Measurements from ENCODE around the gene EXOC8. TPM values are rescaled to one million over a fixed set of nuclear protein-coding genes. Genes with fewer than 3 reads are reported as not detected.

Gene EXOC8
- total RNA-seq, 1 experiment from 2014 or later = 11.3 TPM

GRCh38 chr1:231295938-231296337, 41.7 kb downstream of the EXOC8 start (continued):
- no peak for TF ChIP-seq ZNF281 (CRISPR knock-in tag; IDR thresholded peaks at IDR 0.05)
- TF ChIP-seq HMGA2 (CRISPR knock-in tag; IDR thresholded peaks at IDR 0.05) = no peak
- no peak for TF ChIP-seq ATF1 (CRISPR knock-in tag; IDR thresholded peaks at IDR 0.05)

GRCh38 chr1:231286603-231287002, 51.0 kb downstream of the EXOC8 start:
- peaks cover 19% of the 10 kb centered on the region for H3K27me3 Mint-ChIP-seq (ENCODE audit: low read depth)
- no peak for ATAC-seq
- no peak overlapping the region for H3K4me3 Mint-ChIP-seq
- peaks cover 16% of the 10 kb centered on the region for H3K9me3 Mint-ChIP-seq
- POLR2A ChIA-PET = no interaction called here
- CTCF ChIA-PET = no interaction called here
- H3K27ac Mint-ChIP-seq = no peak overlapping the region
- peaks cover 4% of the 10 kb centered on the region; the same call in 1 of the 2 replicates for H3K4me1 Mint-ChIP-seq
- no peak for DNase-seq (ENCODE audit: low spot score)
- H3K36me3 Mint-ChIP-seq = peaks cover 7% of the 10 kb centered on the region; the same call in 1 of the 2 replicates
- TF ChIP-seq ZNF671 (CRISPR knock-in tag; IDR thresholded peaks at IDR 0.05) (no peak), ELF4 (CRISPR knock-in tag; IDR thresholded peaks at IDR 0.05; ENCODE audit: low read depth) (no peak), TP53 (CRISPR knock-in tag; IDR thresholded peaks at IDR 0.05) (no peak), ESRRA (CRISPR knock-in tag; IDR thresholded peaks at IDR 0.05; ENCODE audit: borderline replicate concordance) (no peak), MXD4 (CRISPR knock-in tag; IDR thresholded peaks at IDR 0.05; ENCODE audit: borderline replicate concordance) (no peak), ZNF416 (CRISPR knock-in tag; IDR thresholded peaks at IDR 0.05) (no peak), ZNF423 (CRISPR knock-in tag; IDR thresholded peaks at IDR 0.05) (no peak), CREM (CRISPR knock-in tag; IDR thresholded peaks at IDR 0.05) (no peak), ATF6 (CRISPR knock-in tag; IDR thresholded peaks at IDR 0.05) (no peak), NR3C1 (CRISPR knock-in tag; conservative IDR thresholded peaks at IDR 0.05; ENCODE audit: low read depth) (no peak), ZNF512 (CRISPR knock-in tag; IDR thresholded peaks at IDR 0.05; ENCODE audit: borderline replicate concordance) (no peak), ZNF219 (CRISPR knock-in tag; IDR thresholded peaks at IDR 0.05; ENCODE audit: borderline replicate concordance) (no peak), MYBL2 (CRISPR knock-in tag; IDR thresholded peaks at IDR 0.05) (no peak), ZNF232 (CRISPR knock-in tag; IDR thresholded peaks at IDR 0.05) (no peak), ZBTB43 (CRISPR knock-in tag; IDR thresholded peaks at IDR 0.05) (no peak), NFYB (CRISPR knock-in tag; conservative IDR thresholded peaks at IDR 0.05; ENCODE audit: low read depth) (no peak), E2F4 (CRISPR knock-in tag; IDR thresholded peaks at IDR 0.05; ENCODE audit: borderline replicate concordance, low read depth) (no peak), NR2C2 (CRISPR knock-in tag; IDR thresholded peaks at IDR 0.05) (no peak)

All from WTC11 (cell line).